K562 (cell line): ENCODE data around the gene GPHA2. TPM values are rescaled to one million over a fixed set of nuclear protein-coding genes. Genes with fewer than 3 reads are reported as not detected.

Experiments used
- ATAC-seq: fragments of 200-7000 bp; cut with Tn5 transposase; 3 replicates; pipeline ENCODE4 v1.9.1; 2020; ENCODE audit warnings: moderate library complexity
- BruUV-seq: library from RNA; stranded (reverse); fragments of 400-500 nt; replicated peaks from 2 replicates; lab custom pipeline; 2021; lab: Mats Ljungman, UMichigan
- CTCF ChIA-PET: fragments of 300-600 bp; formaldehyde crosslinking; extraction: SDS; loops from one replicate; lab custom pipeline; 2021; ENCODE audit warnings: low intra/inter-chr PET ratio; lab: Yijun Ruan, JAX
- POLR2A ChIA-PET: fragments of 300-600, 350-650 bp; sonication (Branson Sonifier 250); formaldehyde crosslinking; extraction: SDS; loops from one replicate; lab custom pipeline; 2021; ENCODE audit warnings: antibody characterized with exemption, inconsistent platforms; lab: Yijun Ruan, JAX
- DNase-seq, 4 experiments: peaks; one replicate each; pipeline versions ENCODE4 v3.0.0 to v3.0.0-alpha.2; 2011 to 2018; ENCODE audit warnings: low spot score in 3 of 4, mixed read lengths in 3 of 4; ENCODE audit errors: extremely low read depth in 1 of 4
- FAIRE-seq: peaks from 2 replicates; lab custom pipeline; 2011; peaks lifted over from hg19 to GRCh38; lab: Jason Lieb, UNC
- H2AFZ ChIP-seq: 2 replicates; pipeline ENCODE4 v1.6.0; 2011; ENCODE audit warnings: low read depth, low read length, control low read depth, inconsistent platforms
- H3K27ac ChIP-seq: fragments of 200-600 bp; 3 replicates; pipeline ENCODE4 v1.8.0; 2011; ENCODE audit warnings: low read depth, mild to moderate bottlenecking, control low read depth, inconsistent platforms, low read length, moderate library complexity, mixed read lengths; ENCODE audit errors: extremely low read depth
- H3K27me3 ChIP-seq, 2 experiments: fragments of 300-600 bp in 1 of 2; 2 replicates in 1 of 2; 3 replicates in 1 of 2; pipeline versions ENCODE4 v1.6.0 to v1.8.0; 2011; ENCODE audit warnings: inconsistent platforms in 2 of 2, low read length in 2 of 2, mild to moderate bottlenecking in 1 of 2, mixed read lengths in 1 of 2, moderate library complexity in 1 of 2; ENCODE audit not compliant: control insufficient read depth in 2 of 2, insufficient read depth in 2 of 2
- H3K36me3 ChIP-seq: fragments of 300-600 bp; 3 replicates; pipeline ENCODE4 v1.8.0; 2011; ENCODE audit warnings: mild to moderate bottlenecking, low read length, inconsistent platforms; ENCODE audit not compliant: control insufficient read depth, insufficient read depth
- H3K4me1 ChIP-seq, 2 experiments: fragments of 200-600 bp in 1 of 2; replicated peaks in 1 of 2; 2 replicates in 1 of 2; 3 replicates in 1 of 2; pipeline versions ENCODE4 v1.5.1 to v1.8.0; 2011; ENCODE audit warnings: inconsistent platforms in 2 of 2, low read length in 2 of 2, mild to moderate bottlenecking in 1 of 2, mixed read lengths in 1 of 2, moderate library complexity in 1 of 2; ENCODE audit not compliant: control insufficient read depth in 2 of 2, insufficient read depth in 2 of 2
- H3K4me2 ChIP-seq: 2 replicates; pipeline ENCODE4 v1.6.1; 2011; ENCODE audit warnings: low read length, control low read depth, inconsistent platforms, mixed read lengths; ENCODE audit not compliant: insufficient read depth
- H3K4me3 ChIP-seq: fragments of 200-600 bp; sonication (generic), shearing (Covaris generic); 2 replicates; pipeline ENCODE4 v1.5.1; 2016; ENCODE audit warnings: control low read depth, inconsistent platforms
- H3K79me2 ChIP-seq: fragments of 200-600 bp; 3 replicates; pipeline ENCODE4 v1.8.0; 2011; ENCODE audit warnings: low read length, inconsistent platforms; ENCODE audit not compliant: control insufficient read depth, insufficient read depth
- H3K9ac ChIP-seq, 2 experiments: 2 replicates each; pipeline versions ENCODE4 v1.6.0 to v1.6.1; 2011; ENCODE audit warnings: low read depth in 2 of 2, low read length in 2 of 2, control low read depth in 1 of 2, inconsistent platforms in 1 of 2, mild to moderate bottlenecking in 1 of 2, mixed read lengths in 1 of 2; ENCODE audit not compliant: insufficient read depth in 1 of 2
- H3K9me1 ChIP-seq: one replicate; pipeline ENCODE4 v1.6.0; 2011; ENCODE audit warnings: inconsistent platforms, mild to moderate bottlenecking, low read length, moderate library complexity; ENCODE audit not compliant: control insufficient read depth, insufficient read depth
- H3K9me3 ChIP-seq: replicated peaks from 2 replicates; pipeline ENCODE4 v1.5.1; 2011; ENCODE audit warnings: low read depth, low read length, inconsistent platforms; ENCODE audit not compliant: control insufficient read depth, insufficient read depth
- H4K20me1 ChIP-seq: replicated peaks from 2 replicates; pipeline ENCODE4 v1.6.1; 2011; ENCODE audit warnings: low read length, inconsistent platforms, mixed read lengths; ENCODE audit not compliant: control insufficient read depth, insufficient read depth
- ADNP ChIP-seq: fragments of 200-800 bp; sonication (Bioruptor generic); IDR thresholded peaks from 2 replicates; pipeline ENCODE4 v1.6.1; 2016; ENCODE audit warnings: missing genetic modification characterization, missing compliant biosample characterization
- BACH1 ChIP-seq: fragments of 200-800 bp; sonication (Bioruptor generic); IDR thresholded peaks from 2 replicates; pipeline ENCODE4 v1.6.1; 2016; ENCODE audit warnings: missing genetic modification characterization, missing compliant biosample characterization
- CLOCK ChIP-seq: fragments of 250-450 bp; sonication (Bioruptor Pico); IDR thresholded peaks from 2 replicates; pipeline ENCODE4 v1.4.0; 2020; ENCODE audit warnings: mild to moderate bottlenecking, moderate library complexity, borderline replicate concordance
- CTBP1 ChIP-seq: fragments of 450-650 bp; IDR thresholded peaks from 2 replicates; pipeline ENCODE4 v1.6.1; 2016; ENCODE audit warnings: borderline replicate concordance
- EWSR1 ChIP-seq: fragments of 450-650 bp; IDR thresholded peaks from 2 replicates; pipeline ENCODE4 v1.6.1; 2018; ENCODE audit warnings: borderline replicate concordance, mild to moderate bottlenecking, low read depth, moderate library complexity; ENCODE audit not compliant: partially characterized antibody
- FOSL1 ChIP-seq: fragments of 200-800 bp; sonication (Bioruptor generic); conservative IDR thresholded peaks from 2 replicates; pipeline ENCODE4 v1.6.1; 2016; ENCODE audit warnings: missing genetic modification characterization, missing compliant biosample characterization
- GABPB2 ChIP-seq: fragments of 250-450 bp; sonication (Bioruptor Pico); conservative IDR thresholded peaks from 2 replicates; pipeline ENCODE4 v1.5.1; 2021; ENCODE audit warnings: mild to moderate bottlenecking
- HMGN3 ChIP-seq: IDR thresholded peaks from 2 replicates; pipeline ENCODE4 v1.6.1; 2011; ENCODE audit warnings: borderline replicate concordance, low read depth, mild to moderate bottlenecking, mixed read lengths, low read length; ENCODE audit not compliant: insufficient read length; ENCODE audit errors: extremely low read depth
- NELFE ChIP-seq: IDR thresholded peaks from 2 replicates; pipeline ENCODE4 v1.6.1; 2011; ENCODE audit warnings: mild to moderate bottlenecking; ENCODE audit not compliant: insufficient read depth, insufficient read length
- NFXL1 ChIP-seq: fragments of 450-650 bp; formaldehyde crosslinking; IDR thresholded peaks from 2 replicates; pipeline ENCODE4 v1.4.0; 2021; ENCODE audit warnings: mild to moderate bottlenecking
- PTRF ChIP-seq: fragments of 450-650 bp; IDR thresholded peaks from 2 replicates; pipeline ENCODE4 v1.6.1; 2016; ENCODE audit warnings: mild to moderate bottlenecking, missing genetic modification characterization, missing compliant biosample characterization
- RAD51 ChIP-seq: fragments of 450-650 bp; IDR thresholded peaks from 2 replicates; pipeline ENCODE4 v1.7.1; 2016; ENCODE audit warnings: low read depth, mild to moderate bottlenecking, borderline replicate concordance
- SMAD1 ChIP-seq: fragments of 150-350 bp; IDR thresholded peaks from 2 replicates; pipeline ENCODE4 v1.6.1; 2014; ENCODE audit warnings: low read length, low read depth; ENCODE audit not compliant: partially characterized antibody
- SMARCB1 ChIP-seq: IDR thresholded peaks from 2 replicates; pipeline ENCODE4 v1.6.1; 2011; ENCODE audit warnings: improper control_type of control experiment, low read depth; ENCODE audit not compliant: insufficient read length
- SNAPC5 ChIP-seq: fragments of 250-450 bp; sonication (Bioruptor Pico); IDR thresholded peaks from 2 replicates; pipeline ENCODE4 v1.8.0; 2021; ENCODE audit warnings: moderate library complexity, mild to moderate bottlenecking, inconsistent platforms
- SPI1 ChIP-seq: IDR thresholded peaks from 2 replicates; pipeline ENCODE4 v1.6.1; 2011; ENCODE audit warnings: low read depth, low read length, control low read depth, borderline replicate concordance
- TCF7L2 ChIP-seq: fragments of 150-350 bp; IDR thresholded peaks from 2 replicates; pipeline ENCODE4 v1.6.1; 2016; ENCODE audit warnings: low read depth, mild to moderate bottlenecking, low read length, moderate library complexity
- TEAD4 ChIP-seq, 2 experiments: sonication (generic) in 1 of 2; formaldehyde crosslinking in 1 of 2; IDR thresholded peaks; 2 replicates each; pipeline versions ENCODE4 v1.6.1 to v1.8.0; 2012 to 2022; ENCODE audit warnings: borderline replicate concordance in 1 of 2, inconsistent platforms in 1 of 2, low read length in 1 of 2, mild to moderate bottlenecking in 1 of 2, missing genetic modification reagents in 1 of 2
- ZBTB2 ChIP-seq: fragments of 450-650 bp; IDR thresholded peaks from 2 replicates; pipeline ENCODE4 v1.6.1; 2016; ENCODE audit warnings: antibody characterized with exemption
- WGBS: fragments of 100-300 bp; shearing (Covaris generic); methylation state at CpG from one replicate; pipeline ENCODE4 v1.1.6; 2016; ENCODE audit warnings: low coverage, mixed read lengths; ENCODE audit not compliant: insufficient coverage; ENCODE audit errors: missing lambda C conversion rate; 5-methylcytosine and 5-hydroxymethylcytosine counted together
- in situ Hi-C: fragments of 300-500 bp; cut with MboI; formaldehyde crosslinking; loops from 4 replicates; pipeline ENCODE4 v1.15.0; 2018; ENCODE audit warnings: inconsistent platforms, mixed read lengths
- intact Hi-C: fragments of 100-400 bp; cut with micrococcal nuclease; formaldehyde crosslinking; loops from 2 replicates; pipeline ENCODE4 v1.14.2; 2022
- polyA plus RNA-seq, 8 experiments: library from polyadenylated mRNA; depleted of rRNA in 4 of 8; stranded (reverse) in 5 of 8; unstranded in 3 of 8; fragments of >200 nt; fragmentation: Nextera tagmentation in 2 of 8; fragmentation: Illumina TruSeq in 1 of 8; extraction: Ambion mirVana in 2 of 8; extraction: Trizol in 1 of 8; gene quantifications; 2 replicates each; pipeline versions ENCODE4 v1.2.1 to v1.2.3, GENCODE V29; 2011 to 2014; ENCODE audit warnings: inconsistent platforms in 1 of 8, missing spikeins in 1 of 8
- total RNA-seq, 7 experiments: library from RNA; depleted of rRNA in 6 of 7; stranded (reverse); fragments of >200 nt in 6 of 7; fragmentation: Illumina TruSeq in 2 of 7; extraction: Trizol in 2 of 7; gene quantifications; 2 replicates each; pipeline versions ENCODE4 v1.2.1 to v1.2.3, GENCODE V29; 2011 to 2021; ENCODE audit warnings: low replicate concordance in 1 of 7

The GPHA2 gene
- total and polyA plus RNA-seq, 9 of the 15 experiments (the other 6 are each of a cell fraction or from before 2014, with no cell fraction given), result 0.17 to 0.22 TPM; not detected in 7

GRCh38 chr11:64915376-64915887 lies 20.3 kb downstream of the GPHA2 start:
- DNase-seq, result no peak
- ChIA-PET CTCF (no interaction called here), POLR2A (interaction anchor here (0.7 to 1.3 kb wide), 5 partner anchors 9 to 207 kb away, joined by 3 to 10 read pairs (median 3); partner anchors contain the start of genes FAU and MRPL49)
- Histone ChIP-seq H3K9me3 (no peaks in the 10 kb centered on the region), H3K9me1 (peaks cover 5% of the 10 kb centered on the region), H3K79me2 (peaks cover 26% of the 10 kb centered on the region), H3K4me1 (peaks cover 18 to 59% of the 10 kb centered on the region in 2 experiments; a peak in 4 of 5 replicates), H4K20me1 (no peaks in the 10 kb centered on the region), H3K27ac (peak overlapping the region; percentile 87), H3K36me3 (peaks cover 37% of the 10 kb centered on the region; the same call in 2 of the 3 replicates), H2AFZ (no peak overlapping the region), H3K9ac (peak overlapping the region; percentile 92 to 100), H3K4me2 (peak overlapping the region; percentile 98), H3K4me3 (peak overlapping the region; percentile 87), H3K27me3 (no peaks in the 10 kb centered on the region)
- intact Hi-C loops, result no loop called here
- ATAC-seq, result no peak
- no TSS peak for BruUV-seq
- FAIRE-seq, result no peak
- 65% methylated on average over 7 of the region's 7 CpGs for WGBS
- in situ Hi-C loops, result no loop called here
- TF ChIP-seq SNAPC5 (CRISPR knock-in tag), result no peak
- TF ChIP-seq FOSL1 (tag), result no peak
- TF ChIP-seq TCF7L2, result no peak
- TF ChIP-seq NFXL1 (CRISPR knock-in tag), result no peak
- no peak for TF ChIP-seq ADNP (tag)
- no peak for TF ChIP-seq CTBP1
- no peak for TF ChIP-seq GABPB2
- TF ChIP-seq SPI1, result 0 out of 2 replicates have a peak, but pooled peaks have one; percentile 65
- peak; percentile 21; the same call in 1 of the 2 replicates for TF ChIP-seq TEAD4 (IDR thresholded peaks at IDR 0.05; ENCODE audit: low read length)
- no peak for TF ChIP-seq TEAD4 (CRISPR knock-in tag; IDR thresholded peaks at IDR 0.05; ENCODE audit: borderline replicate concordance)
- no peak for TF ChIP-seq RAD51
- TF ChIP-seq HMGN3, result no peak
- no peak for TF ChIP-seq SMAD1
- TF ChIP-seq BACH1 (tag), result no peak
- TF ChIP-seq SMARCB1, result no peak
- no peak for TF ChIP-seq ZBTB2
- no peak for TF ChIP-seq EWSR1
- TF ChIP-seq CLOCK (CRISPR knock-in tag), result no peak
- no peak for TF ChIP-seq NELFE
- no peak for TF ChIP-seq PTRF (tag)
